Hematopoietic multipotent progenitor cell treated with erythropoietin and hydrocortisone succinate and interleukin-3 and kit ligand, for 8 days (in vitro differentiated cells): ENCODE results near the gene SLC5A9.

ENCODE experiments used
- DNase-seq: peaks from one replicate; pipeline ENCODE4 v3.0.0-alpha.2; 2015

Gene SLC5A9

DNA sequence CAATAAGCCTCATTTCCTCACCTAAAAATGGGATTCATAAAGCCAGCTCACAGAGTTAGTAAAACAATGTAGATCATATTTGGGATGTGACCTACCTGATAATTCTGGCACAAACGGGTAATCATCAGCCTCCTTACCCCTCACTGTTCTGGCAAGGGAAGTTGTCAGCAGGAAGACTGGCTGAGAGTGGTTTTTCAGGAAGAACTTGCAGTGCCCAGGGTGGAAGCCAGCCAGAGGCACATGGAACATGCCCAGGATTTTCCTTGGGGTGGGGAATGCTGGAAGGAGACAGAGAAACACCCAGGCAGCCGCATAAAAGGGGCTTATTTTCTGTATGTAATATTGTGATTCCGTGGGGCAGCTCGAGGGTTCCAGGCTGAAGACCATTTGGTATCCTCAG is 7.7 kb upstream of the SLC5A9 start:
- DNase-seq: no peak

GRCh38 chr1:48215222-48215621 is 7.3 kb upstream of the SLC5A9 start:
- DNase-seq: no peak

GRCh38 chr1:48215889-48216288 is 6.6 kb upstream of the SLC5A9 start:
- no peak for DNase-seq

DNA sequence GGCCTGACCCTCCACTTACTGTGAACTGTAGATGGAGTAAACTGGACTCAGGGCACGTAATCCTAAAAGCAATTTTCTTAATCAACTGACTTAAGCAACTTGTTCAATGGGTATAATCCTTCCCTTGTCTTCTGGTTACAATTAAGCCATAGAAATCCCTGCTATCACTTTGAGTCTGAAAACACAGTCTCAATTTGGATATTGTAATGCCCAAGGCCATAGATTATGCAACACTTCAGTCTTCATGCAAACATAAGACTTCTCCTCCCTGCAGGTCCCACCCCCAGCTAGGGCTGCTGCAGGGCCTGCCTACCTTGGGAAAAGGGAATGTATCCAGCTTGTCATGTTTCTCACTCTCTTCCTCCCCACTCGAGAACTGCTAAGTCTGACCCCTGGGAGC is 6.2 kb upstream of the SLC5A9 start:
- DNase-seq: no peak

- DNase-seq: no peak
Observed at GRCh38 chr1:48216941-48217340, 5.6 kb upstream of the SLC5A9 start.

DNA sequence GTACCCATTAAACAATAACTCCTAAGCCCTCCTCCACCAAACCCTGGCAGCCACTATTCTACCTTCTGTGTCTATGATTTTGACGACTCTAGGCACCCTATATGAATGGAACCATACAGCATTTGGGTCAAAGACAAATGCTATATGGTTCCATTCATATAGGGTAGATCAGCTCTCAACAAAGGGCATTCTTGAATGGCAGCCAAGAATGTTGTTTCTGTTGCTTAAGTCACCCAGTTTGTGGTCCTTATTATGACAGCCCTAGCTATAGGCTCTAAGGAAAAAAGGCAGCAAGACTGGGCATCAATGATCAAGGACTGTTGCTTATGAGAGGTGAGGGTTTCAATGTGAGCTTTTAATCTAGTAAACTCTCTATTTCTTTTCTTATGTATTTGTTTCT is 4.7 kb upstream of the SLC5A9 start:
- DNase-seq: no peak

DNA sequence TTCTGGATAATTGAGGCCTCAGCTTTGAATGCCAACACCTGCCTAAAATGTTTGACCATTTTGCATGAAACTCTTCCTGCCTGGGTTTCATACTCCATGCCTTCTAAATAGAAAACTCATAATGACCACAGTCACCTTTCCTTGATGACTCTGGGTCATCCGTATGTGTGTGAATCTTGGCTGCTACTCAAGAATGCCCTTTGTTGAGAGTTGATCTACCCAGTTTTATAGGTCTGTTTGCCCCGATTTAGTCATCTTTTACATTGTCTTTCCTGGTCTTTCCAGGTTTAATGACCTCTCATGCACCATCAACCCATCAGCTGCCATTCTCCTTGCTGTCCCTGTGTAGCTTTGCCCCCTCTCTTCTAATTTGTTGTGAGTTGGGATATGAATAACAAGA is 2.7 kb upstream of the SLC5A9 start:
- DNase-seq: no peak

DNA sequence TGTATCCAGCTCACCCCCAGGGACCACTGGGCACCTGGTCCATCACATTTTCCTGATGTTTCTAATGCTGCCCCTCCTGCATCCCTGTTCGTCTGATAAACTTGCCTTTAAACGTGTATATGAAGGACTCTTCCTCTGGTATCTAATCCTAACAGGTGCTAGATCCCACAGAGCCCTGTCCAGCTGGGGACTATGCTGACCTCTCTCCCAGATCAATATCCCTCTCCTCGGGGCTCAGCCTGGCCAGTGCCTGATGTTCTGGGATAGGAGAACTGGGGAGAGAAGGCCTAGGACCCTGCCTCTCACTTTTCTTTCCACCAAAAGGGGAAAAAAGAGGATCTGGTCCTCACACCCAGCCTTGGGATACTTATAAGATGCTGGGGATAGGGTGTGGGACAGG is 1.4 kb upstream of the SLC5A9 start:
- DNase-seq: no peak

- DNase-seq: no peak
Observed at GRCh38 chr1:48221657-48222056, 859 bp upstream of the SLC5A9 start.

GRCh38 chr1:48223366-48224240 is 1.1 kb downstream of the SLC5A9 start:
- no peak for DNase-seq

GRCh38 chr1:48224791-48225190 is 2.3 kb downstream of the SLC5A9 start:
- DNase-seq: no peak

DNA sequence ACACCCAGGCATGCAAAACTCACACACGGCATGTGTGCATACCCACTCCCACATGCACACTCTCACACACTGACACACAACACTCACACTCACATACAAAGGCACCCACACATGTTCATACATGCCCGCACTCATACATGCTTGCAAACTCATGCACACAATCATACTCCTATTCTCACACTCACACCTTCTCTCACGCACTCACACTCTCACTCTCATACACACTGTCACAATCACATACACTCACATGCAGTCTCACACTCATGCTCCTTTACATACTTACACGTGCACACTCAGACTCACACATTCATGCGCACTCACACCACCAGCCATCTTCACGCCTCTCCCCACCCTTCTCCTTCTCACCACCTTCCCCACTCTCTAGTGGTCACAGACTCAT is 3.1 kb downstream of the SLC5A9 start:
- DNase-seq: no peak

- DNase-seq: no peak
Observed at GRCh38 chr1:48227165-48228013, 4.9 kb downstream of the SLC5A9 start.

GRCh38 chr1:48228156-48228555 is 5.6 kb downstream of the SLC5A9 start:
- no peak for DNase-seq

GRCh38 chr1:48229317-48229716 is 6.8 kb downstream of the SLC5A9 start:
- DNase-seq: no peak

DNA sequence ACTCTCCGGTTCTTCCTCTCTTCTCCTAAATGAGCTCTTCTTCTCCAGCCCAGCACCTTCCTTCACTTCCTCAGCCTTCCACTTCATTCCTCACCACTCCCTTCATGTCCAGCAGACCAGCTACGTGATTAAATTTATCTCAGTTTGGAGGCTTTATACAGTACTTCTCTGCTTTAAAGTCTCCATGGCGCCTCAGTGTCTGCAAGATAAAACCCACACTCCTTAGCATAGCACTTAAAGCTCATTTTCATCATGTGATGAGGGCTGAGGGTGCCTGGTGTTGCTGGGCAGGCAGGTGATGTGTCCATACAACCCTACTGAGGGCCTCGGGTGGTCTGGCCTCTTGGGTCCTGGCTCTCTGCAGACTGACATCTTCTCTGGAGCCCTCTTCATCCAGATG is 7.7 kb downstream of the SLC5A9 start:
- DNase-seq: no peak

GRCh38 chr1:48232722-48233121 is 10.2 kb downstream of the SLC5A9 start:
- no peak for DNase-seq

DNA sequence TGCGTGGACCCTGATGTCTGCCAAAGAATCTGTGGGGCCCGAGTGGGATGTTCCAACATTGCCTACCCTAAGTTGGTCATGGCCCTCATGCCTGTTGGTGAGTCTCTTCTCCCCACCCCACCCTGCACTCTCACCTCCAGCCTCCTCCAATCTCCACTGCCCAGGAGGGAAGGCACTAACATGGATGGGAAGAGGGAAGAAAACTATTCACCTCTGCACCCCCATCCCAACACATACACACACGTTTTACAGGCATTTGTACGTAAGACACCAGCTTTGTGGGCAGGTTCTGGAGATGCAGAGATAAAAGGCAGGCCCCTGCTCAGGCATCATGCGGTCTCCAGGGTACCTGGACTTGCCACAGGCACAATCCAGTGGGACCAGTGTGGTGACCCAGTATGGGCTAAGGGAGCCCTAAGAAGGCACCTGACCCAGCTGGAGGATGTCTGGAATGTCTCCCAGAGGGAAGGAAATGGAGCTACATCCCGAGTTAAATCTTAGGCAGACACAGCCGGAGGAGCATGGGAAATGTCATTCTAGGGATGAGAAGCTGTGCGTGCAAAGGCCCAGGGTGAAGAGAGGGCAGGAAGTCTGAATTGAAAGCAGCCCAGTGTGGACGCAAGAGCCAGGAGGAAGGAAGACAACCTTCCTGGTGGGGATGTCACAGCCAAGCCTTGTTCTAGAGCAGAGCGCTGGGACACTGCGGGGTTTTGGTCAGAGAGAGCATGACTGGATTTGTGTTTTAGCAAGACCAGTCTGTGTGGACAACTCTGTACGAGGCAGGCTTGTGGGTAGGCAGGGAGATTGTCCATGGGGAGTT is 11.4 kb downstream of the SLC5A9 start:
- DNase-seq: no peak

DNA sequence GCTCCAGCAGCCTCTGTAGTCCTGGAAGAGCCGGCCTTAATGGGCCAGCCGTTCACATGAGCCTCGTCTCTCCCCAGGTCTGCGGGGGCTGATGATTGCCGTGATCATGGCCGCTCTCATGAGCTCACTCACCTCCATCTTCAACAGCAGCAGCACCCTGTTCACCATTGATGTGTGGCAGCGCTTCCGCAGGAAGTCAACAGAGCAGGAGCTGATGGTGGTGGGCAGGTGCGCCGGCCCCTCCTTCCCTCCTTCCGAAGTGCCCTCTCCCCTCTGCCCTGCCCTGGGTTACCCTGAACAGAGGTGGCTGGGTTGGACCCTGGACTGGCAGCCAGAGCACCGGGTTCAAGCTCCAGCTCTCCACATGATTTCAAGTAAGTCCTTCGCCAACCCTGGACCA is 13.1 kb downstream of the SLC5A9 start:
- DNase-seq: no peak

DNA sequence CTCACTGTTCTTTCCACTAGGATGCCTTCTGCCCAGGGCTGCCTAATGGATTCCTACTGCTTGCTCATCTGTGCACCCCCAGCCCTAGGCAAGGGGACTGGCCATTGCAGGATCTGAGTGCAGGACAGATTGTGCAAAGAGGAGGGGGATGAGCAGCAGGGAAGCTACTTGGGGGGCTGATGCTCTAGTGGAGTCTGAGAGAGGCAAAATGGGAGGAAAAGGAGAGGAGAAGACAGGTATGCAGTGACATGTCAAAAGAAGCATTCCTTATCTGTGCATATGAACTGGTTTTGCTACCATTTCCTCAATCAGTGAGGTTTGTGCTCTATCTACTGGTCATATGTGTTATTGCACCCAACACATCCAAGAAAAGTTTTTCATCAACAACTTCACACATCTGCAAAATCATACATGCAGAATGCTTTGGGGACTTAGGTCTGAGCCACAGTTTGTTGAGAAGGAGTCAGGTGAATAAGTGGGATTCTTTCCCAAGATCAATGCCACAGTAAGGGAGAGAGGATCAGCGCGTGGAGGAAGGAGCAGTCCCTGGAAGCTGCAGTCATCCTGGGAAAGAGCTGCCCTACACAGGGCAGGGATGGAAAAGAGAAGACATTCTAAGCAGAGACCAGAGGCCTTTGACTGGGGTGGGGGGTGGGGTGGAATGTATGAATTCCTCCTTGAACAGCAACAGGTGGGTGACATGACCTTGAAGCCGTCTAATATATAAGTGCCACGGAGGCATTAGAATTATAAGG is 14.4 kb downstream of the SLC5A9 start:
- peak; percentile 44 for DNase-seq

DNA sequence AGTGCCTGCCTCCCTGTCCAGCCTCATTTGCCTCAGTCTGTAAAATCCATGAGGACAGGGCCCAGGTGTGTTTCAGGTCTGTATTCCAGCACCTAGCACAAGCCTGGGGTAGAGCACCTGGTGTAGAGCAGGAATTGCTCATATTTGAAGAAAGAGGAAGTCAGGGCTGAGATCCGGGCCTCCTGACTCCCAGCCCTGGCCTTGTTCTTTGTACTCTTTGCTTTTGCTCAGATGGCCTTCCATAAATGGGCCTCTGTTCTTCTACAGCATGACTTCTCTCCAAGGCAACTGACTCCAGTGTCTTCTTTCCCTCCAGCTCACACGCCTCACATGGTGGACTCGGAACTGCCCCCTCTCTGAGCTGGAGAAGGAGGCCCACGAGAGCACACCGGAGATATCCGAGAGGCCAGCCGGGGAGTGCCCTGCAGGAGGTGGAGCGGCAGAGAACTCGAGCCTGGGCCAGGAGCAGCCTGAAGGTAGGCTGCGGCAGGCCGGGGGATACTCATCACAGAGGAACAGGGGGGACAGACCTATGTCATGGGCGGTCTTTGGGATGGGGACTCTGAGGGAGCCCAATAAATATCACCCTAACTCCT is 19.7 kb downstream of the SLC5A9 start:
- DNase-seq: no peak

GRCh38 chr1:48245106-48245505 is 22.6 kb downstream of the SLC5A9 start:
- DNase-seq: peak; percentile 13
